Middle frontal gyrus (tissue), 1 donor: ENCODE data around the gene CTSD.

Source experiments
- DNase-seq: peaks from one replicate; pipeline ENCODE4 v3.0.0-alpha.2; 2015; ENCODE audit warnings: low spot score; ENCODE audit errors: extremely low spot score

The CTSD gene

GRCh38 chr11:1756791-1757771, 6.6 kb downstream of the CTSD start:
- DNase-seq: no peak

GRCh38 chr11:1755692-1756561, 7.8 kb downstream of the CTSD start:
- no peak for DNase-seq

- no peak for DNase-seq
These were observed 8.4 kb downstream of the CTSD start for GRCh38 chr11:1755344-1755691.

- no peak for DNase-seq
These were observed 9.2 kb downstream of the CTSD start for GRCh38 chr11:1754376-1755150.

GRCh38 chr11:1753929-1754305, 9.8 kb downstream of the CTSD start:
- no peak for DNase-seq

- no peak for DNase-seq
These were observed 10.3 kb downstream of the CTSD start for GRCh38 chr11:1753229-1753928.

GRCh38 chr11:1752907-1753228, 10.9 kb downstream of the CTSD start:
- no peak for DNase-seq

- DNase-seq: no peak
These were observed 11.5 kb downstream of the CTSD start for GRCh38 chr11:1751999-1752906.

GRCh38 chr11:1751531-1751921, 12.2 kb downstream of the CTSD start:
- no peak for DNase-seq

GRCh38 chr11:1750840-1751530, 12.7 kb downstream of the CTSD start:
- DNase-seq: no peak

GRCh38 chr11:1750481-1750839, 13.3 kb downstream of the CTSD start, which contains the start of gene IFITM10:
Gene IFITM10, minus strand, starts transcription at chr11:1750595. Its CDS starts 153 bp downstream, at chr11:1750442.
- DNase-seq: no peak

- DNase-seq: no peak
These were observed 14.1 kb downstream of the CTSD start for GRCh38 chr11:1749395-1750351.

GRCh38 chr11:1748636-1749394, 14.9 kb downstream of the CTSD start:
- DNase-seq: no peak

GRCh38 chr11:1747753-1748635, 15.7 kb downstream of the CTSD start:
- no peak for DNase-seq

- DNase-seq: no peak
These were observed 16.6 kb downstream of the CTSD start for GRCh38 chr11:1746956-1747752.

GRCh38 chr11:1746511-1746931, 17.2 kb downstream of the CTSD start:
- no peak for DNase-seq
